Measurements from ENCODE around the gene QRFP. TPM values are rescaled to one million over a fixed set of nuclear protein-coding genes. Genes with fewer than 3 reads are reported as not detected.

QRFP gene
- total RNA-seq, 1 experiment from 2014 or later = not detected

GRCh38 chr9:130913599-130914416 is 17.2 kb upstream of the QRFP start:
- TF ChIP-seq, protein P1, sequence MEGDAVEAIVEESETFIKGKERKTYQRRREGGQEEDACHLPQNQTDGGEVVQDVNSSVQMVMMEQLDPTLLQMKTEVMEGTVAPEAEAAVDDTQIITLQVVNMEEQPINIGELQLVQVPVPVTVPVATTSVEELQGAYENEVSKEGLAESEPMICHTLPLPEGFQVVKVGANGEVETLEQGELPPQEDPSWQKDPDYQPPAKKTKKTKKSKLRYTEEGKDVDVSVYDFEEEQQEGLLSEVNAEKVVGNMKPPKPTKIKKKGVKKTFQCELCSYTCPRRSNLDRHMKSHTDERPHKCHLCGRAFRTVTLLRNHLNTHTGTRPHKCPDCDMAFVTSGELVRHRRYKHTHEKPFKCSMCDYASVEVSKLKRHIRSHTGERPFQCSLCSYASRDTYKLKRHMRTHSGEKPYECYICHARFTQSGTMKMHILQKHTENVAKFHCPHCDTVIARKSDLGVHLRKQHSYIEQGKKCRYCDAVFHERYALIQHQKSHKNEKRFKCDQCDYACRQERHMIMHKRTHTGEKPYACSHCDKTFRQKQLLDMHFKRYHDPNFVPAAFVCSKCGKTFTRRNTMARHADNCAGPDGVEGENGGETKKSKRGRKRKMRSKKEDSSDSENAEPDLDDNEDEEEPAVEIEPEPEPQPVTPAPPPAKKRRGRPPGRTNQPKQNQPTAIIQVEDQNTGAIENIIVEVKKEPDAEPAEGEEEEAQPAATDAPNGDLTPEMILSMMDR (conservative IDR thresholded peaks at IDR 0.05) = no peak
- Mint-ChIP-seq H3K4me3 (no peak overlapping the region; a peak in 1 of 5 replicates), H3K9me3 (no peaks in the 10 kb centered on the region), H3K4me1 (peaks cover 12 to 24% of the 10 kb centered on the region in 2 experiments), H3K36me3 (ENCODE audit: insufficient read depth in 1 of 3, low read depth in 3 of 3) (no peaks in the 10 kb centered on the region), H3K27ac (peak overlapping the region in 2 of 3 experiments; percentile 42 to 83; a peak in 4 of 7 replicates), H3K27me3 (ENCODE audit: low read depth) (no peaks in the 10 kb centered on the region)
- WGBS (ENCODE audit: extremely low coverage, insufficient read length, low lambda C conversion rate) = no CpG with 5 or more reads among the region's 23 CpGs
- no peaks in the 10 kb centered on the region for H3K79me2 ChIP-seq (ENCODE audit: insufficient read depth, low read length)
- H2BK15ac ChIP-seq (ENCODE audit: low read depth, low read length) = no peak overlapping the region
- no peaks in the 10 kb centered on the region for H3K4me1 ChIP-seq (ENCODE audit: insufficient read depth, low read length)
- no peak overlapping the region for H3K23ac ChIP-seq (ENCODE audit: insufficient read length, low read depth, low read length)
- no peak overlapping the region for H2AK5ac ChIP-seq (ENCODE audit: insufficient read length, low read length)
- H3K56ac ChIP-seq (ENCODE audit: insufficient read length, low read depth, low read length) = no peak overlapping the region
- no peak overlapping the region for H3K18ac ChIP-seq (ENCODE audit: insufficient read length, low read depth, low read length)
- H2BK12ac ChIP-seq (ENCODE audit: insufficient read length, low read depth, low read length) = no peak overlapping the region
- H3K27ac ChIP-seq (ENCODE audit: insufficient read length, low read depth, low read length) = no peak overlapping the region
- no peak overlapping the region for H2BK5ac ChIP-seq (ENCODE audit: insufficient read length, low read length)
- H3K9ac ChIP-seq (ENCODE audit: extremely low read depth, insufficient read length, low read length) = no peak overlapping the region
- H4K8ac ChIP-seq (replicated peaks; ENCODE audit: insufficient read length, low read depth, low read length) = no peak overlapping the region
- no peak overlapping the region for H4K5ac ChIP-seq (ENCODE audit: insufficient read length, low read depth, low read length)
- peak overlapping the region; percentile 37; the same call in 1 of the 2 replicates for H3K14ac ChIP-seq (ENCODE audit: insufficient read depth, low read length)
- H3K4ac ChIP-seq (ENCODE audit: low read depth, low read length) = no peak overlapping the region
- H3K79me1 ChIP-seq (ENCODE audit: insufficient read depth, low read depth, low read length, poor library complexity, severe bottlenecking) = no peaks in the 10 kb centered on the region
- no peaks in the 10 kb centered on the region for H3K9me3 ChIP-seq (ENCODE audit: control insufficient read depth, low read depth, low read length)
- no peak overlapping the region for H3T11ph ChIP-seq (ENCODE audit: low read length)
- H4K91ac ChIP-seq (ENCODE audit: insufficient read length, low read depth, low read length) = no peak overlapping the region
- H2BK20ac ChIP-seq (ENCODE audit: low read depth, low read length, poor library complexity, severe bottlenecking) = no peak overlapping the region
- no peak overlapping the region for H2AFZ ChIP-seq (ENCODE audit: low read length)
- H2BK120ac ChIP-seq (ENCODE audit: low read depth, low read length, poor library complexity, severe bottlenecking) = no peak overlapping the region
- no peak overlapping the region for H3K4me2 ChIP-seq (ENCODE audit: insufficient read depth, insufficient read length, low read length)
- H4K20me1 ChIP-seq (ENCODE audit: control insufficient read depth, insufficient read depth, insufficient read length) = no peaks in the 10 kb centered on the region
- H3K23me2 ChIP-seq (ENCODE audit: insufficient read length, low read depth, low read length, poor library complexity, severe bottlenecking) = no peaks in the 10 kb centered on the region
- no peaks in the 10 kb centered on the region for H3K27me3 ChIP-seq (ENCODE audit: insufficient read depth, low read length)
- DNase-seq = no peak
